SU-DHL-6 (cell line): ENCODE measurements around the gene MRE11.

Experiments used
- CTCF ChIP-seq: fragments of 200-600 bp; sonication (generic); IDR thresholded peaks from one replicate; pipeline ENCODE4 v1.5.1; 2017; ENCODE audit warnings: antibody characterized with exemption, mild to moderate bottlenecking, low read length, moderate library complexity; ENCODE audit not compliant: insufficient read depth, poor library complexity, severe bottlenecking
- EZH2phosphoT487 ChIP-seq: fragments of 200-600 bp; sonication (generic), shearing (Covaris generic); conservative IDR thresholded peaks from 2 replicates; pipeline ENCODE4 v1.6.1; 2018; ENCODE audit warnings: mild to moderate bottlenecking, antibody characterized with exemption, low read length, moderate library complexity, mixed read lengths

- no peak for TF ChIP-seq CTCF
- no peak for TF ChIP-seq EZH2phosphoT487
These were observed 45.8 kb upstream of the MRE11 start for GRCh38 chr11:94539420-94539819.
